ENCODE results near the gene OR2M2.

GRCh38 chr1:248143311-248143710 lies 31.3 kb upstream of the OR2M2 start:
- TF ChIP-seq CTCF (IDR thresholded peaks at IDR 0.05 in 2 of 3, conservative IDR thresholded peaks at IDR 0.05 in 1 of 3; ENCODE audit: insufficient read depth in 2 of 3, low read depth in 1 of 3, low read length in 3 of 3) (no peak), HMGXB4 (CRISPR knock-in tag; IDR thresholded peaks at IDR 0.05) (no peak), POLR2AphosphoS5 (IDR thresholded peaks at IDR 0.05; ENCODE audit: control insufficient read depth, insufficient read depth, low read depth, low read length) (no peak), ZNF57 (CRISPR knock-in tag; IDR thresholded peaks at IDR 0.05) (no peak), CBX5 (IDR thresholded peaks at IDR 0.05; ENCODE audit: borderline replicate concordance, low read depth) (no peak), SIX5 (IDR thresholded peaks at IDR 0.05; ENCODE audit: borderline replicate concordance in 1 of 2, insufficient read depth in 1 of 2, low read depth in 1 of 2, low read length in 2 of 2) (no peak), FOS (IDR thresholded peaks at IDR 0.05; ENCODE audit: extremely low read depth, insufficient read length) (no peak), ID3 (CRISPR knock-in tag; IDR thresholded peaks at IDR 0.05) (no peak), ID3 (tag; IDR thresholded peaks at IDR 0.05) (no peak), GTF2F1 (IDR thresholded peaks at IDR 0.05; ENCODE audit: low read depth, low read length) (no peak), ZNF699 (CRISPR knock-in tag; IDR thresholded peaks at IDR 0.05; ENCODE audit: insufficient replicate concordance) (no peak), MEF2A (IDR thresholded peaks at IDR 0.05; ENCODE audit: control insufficient read depth, low read depth, low read length) (no peak), EZH2 (IDR thresholded peaks at IDR 0.05; ENCODE audit: borderline replicate concordance, low read depth, low read length) (no peak), HDAC2 (IDR thresholded peaks at IDR 0.05) (no peak), RFX5 (IDR thresholded peaks at IDR 0.05; ENCODE audit: low read depth, low read length) (no peak)
